WTC11 (cell line): ENCODE data around the gene IRX4.

Experiments used
- TCF7 ChIP-seq: sonication (generic); formaldehyde crosslinking; IDR thresholded peaks from 2 replicates; pipeline ENCODE4 v1.8.0; 2022; ENCODE audit warnings: mild to moderate bottlenecking, low read depth, missing genetic modification reagents, moderate library complexity
- TEAD1 ChIP-seq: sonication (generic); formaldehyde crosslinking; IDR thresholded peaks from 2 replicates; pipeline ENCODE4 v1.8.0; 2022; ENCODE audit warnings: mild to moderate bottlenecking, missing genetic modification reagents
- ZNF121 ChIP-seq: sonication (generic); formaldehyde crosslinking; IDR thresholded peaks from 2 replicates; pipeline ENCODE4 v1.8.0; 2023; ENCODE audit warnings: missing genetic modification reagents
- ZNF232 ChIP-seq: sonication (generic); formaldehyde crosslinking; IDR thresholded peaks from 2 replicates; pipeline ENCODE4 v1.8.0; 2022; ENCODE audit warnings: mild to moderate bottlenecking, missing genetic modification reagents
- TF ChIP-seq, protein P1 (sequence below): fragments of 200-600 bp; IDR thresholded peaks from 2 replicates; pipeline ENCODE4 v1.8.0; 2022; ENCODE audit warnings: antibody characterized with exemption

DNA sequence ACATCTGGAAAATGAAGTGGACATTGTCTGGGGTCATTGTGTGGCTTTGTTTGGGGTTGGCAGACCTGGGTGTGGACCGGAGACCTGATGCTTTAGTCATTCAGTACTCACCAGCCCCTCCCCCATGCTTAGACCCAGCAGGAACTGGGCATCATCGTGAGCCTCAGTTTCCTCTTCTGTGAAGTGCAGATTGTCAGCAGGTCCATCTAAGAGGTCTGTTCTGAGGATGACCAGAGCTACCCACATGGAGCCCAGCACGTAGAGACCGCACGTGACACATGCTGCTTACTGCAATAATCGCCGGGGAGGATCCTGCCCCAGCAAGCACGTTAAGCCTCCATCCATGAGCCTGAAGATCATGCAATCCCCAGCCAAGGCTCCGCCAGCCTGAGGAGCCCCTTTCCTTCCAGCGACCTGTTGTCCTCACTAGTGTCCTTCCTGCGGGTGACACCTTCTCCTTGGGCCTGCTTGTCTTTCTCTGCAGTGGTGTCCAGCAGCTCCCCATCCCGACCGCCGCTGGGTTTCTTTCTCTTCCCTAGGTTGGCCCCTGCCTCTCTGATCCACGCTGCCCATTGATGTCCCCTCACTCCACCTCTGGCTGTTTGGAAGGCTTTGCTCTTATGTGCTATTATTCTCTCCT, 26.7 kb upstream of the IRX4 start:
- TF ChIP-seq, protein P1, sequence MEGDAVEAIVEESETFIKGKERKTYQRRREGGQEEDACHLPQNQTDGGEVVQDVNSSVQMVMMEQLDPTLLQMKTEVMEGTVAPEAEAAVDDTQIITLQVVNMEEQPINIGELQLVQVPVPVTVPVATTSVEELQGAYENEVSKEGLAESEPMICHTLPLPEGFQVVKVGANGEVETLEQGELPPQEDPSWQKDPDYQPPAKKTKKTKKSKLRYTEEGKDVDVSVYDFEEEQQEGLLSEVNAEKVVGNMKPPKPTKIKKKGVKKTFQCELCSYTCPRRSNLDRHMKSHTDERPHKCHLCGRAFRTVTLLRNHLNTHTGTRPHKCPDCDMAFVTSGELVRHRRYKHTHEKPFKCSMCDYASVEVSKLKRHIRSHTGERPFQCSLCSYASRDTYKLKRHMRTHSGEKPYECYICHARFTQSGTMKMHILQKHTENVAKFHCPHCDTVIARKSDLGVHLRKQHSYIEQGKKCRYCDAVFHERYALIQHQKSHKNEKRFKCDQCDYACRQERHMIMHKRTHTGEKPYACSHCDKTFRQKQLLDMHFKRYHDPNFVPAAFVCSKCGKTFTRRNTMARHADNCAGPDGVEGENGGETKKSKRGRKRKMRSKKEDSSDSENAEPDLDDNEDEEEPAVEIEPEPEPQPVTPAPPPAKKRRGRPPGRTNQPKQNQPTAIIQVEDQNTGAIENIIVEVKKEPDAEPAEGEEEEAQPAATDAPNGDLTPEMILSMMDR: no peak
- TF ChIP-seq TEAD1 (no peak), ZNF121 (CRISPR knock-in tag) (no peak), ZNF232 (CRISPR knock-in tag) (no peak), TCF7 (CRISPR knock-in tag) (no peak)
